Frontal cortex (tissue), 4 donors: ENCODE results near the gene PIK3C2A. TPM values are rescaled to one million over a fixed set of nuclear protein-coding genes. Genes with fewer than 3 reads are reported as not detected.
A peak's percentile ranks its signal among the peaks of the same experiment; 100 is the strongest.

ENCODE experiments used
- DNase-seq, 2 donors: peaks; one replicate each; pipeline ENCODE4 v3.0.0; 2012; ENCODE audit warnings: low spot score in 2 of 2
- FAIRE-seq: peaks from 2 replicates; lab custom pipeline; 2012; peaks lifted over from hg19 to GRCh38; lab: Jason Lieb, UNC
- total RNA-seq: library from RNA; depleted of rRNA; stranded (reverse); fragments of >200 nt; gene quantifications from one replicate; pipeline ENCODE4 v1.2.3, GENCODE V29; 2014
- donor health status: control.
- donor health status: control.
- donor health status: control.

Gene PIK3C2A
- total RNA-seq, 1 donor from 2014 or later: 37.9 TPM

DNA sequence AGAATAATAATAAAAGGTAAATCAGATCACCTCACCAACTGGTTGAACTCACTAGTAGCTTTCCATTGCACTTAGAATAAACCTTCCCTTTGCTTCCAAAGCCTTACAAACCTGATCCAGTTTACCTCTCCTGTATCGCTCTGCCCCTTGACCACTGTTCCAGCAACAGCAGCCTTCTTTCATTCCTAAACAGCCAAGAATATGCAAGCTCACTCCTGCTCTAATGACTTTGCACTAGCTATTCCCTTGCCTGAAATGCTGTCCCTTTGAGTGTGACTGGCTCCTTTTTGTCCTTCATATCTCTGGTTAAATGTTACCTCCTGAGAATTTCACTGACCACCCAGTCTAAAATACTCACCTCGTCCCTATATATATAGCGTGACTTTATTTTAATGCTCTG lies 9.6 kb upstream of the PIK3C2A start:
- FAIRE-seq (no peak), DNase-seq (no peak)

DNA sequence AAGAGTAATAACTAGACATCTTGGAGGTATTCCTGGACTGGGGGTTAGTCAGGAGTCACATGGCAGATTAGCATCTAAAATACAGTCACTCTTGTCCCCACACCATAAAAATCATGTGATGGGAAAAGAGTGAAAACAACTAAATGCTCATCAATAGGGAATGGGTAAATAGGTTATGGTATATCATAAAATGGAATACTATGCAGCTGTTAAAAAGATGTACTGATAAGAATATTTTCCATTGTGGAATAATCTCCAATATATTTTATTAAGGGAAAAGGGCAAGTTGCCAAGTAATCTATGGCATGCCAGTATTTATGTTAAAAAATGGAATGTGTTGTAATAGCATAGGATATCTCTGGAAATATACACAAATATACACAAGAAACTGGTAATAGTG lies 6.6 kb upstream of the PIK3C2A start:
- FAIRE-seq (no peak), DNase-seq (no peak)

DNA sequence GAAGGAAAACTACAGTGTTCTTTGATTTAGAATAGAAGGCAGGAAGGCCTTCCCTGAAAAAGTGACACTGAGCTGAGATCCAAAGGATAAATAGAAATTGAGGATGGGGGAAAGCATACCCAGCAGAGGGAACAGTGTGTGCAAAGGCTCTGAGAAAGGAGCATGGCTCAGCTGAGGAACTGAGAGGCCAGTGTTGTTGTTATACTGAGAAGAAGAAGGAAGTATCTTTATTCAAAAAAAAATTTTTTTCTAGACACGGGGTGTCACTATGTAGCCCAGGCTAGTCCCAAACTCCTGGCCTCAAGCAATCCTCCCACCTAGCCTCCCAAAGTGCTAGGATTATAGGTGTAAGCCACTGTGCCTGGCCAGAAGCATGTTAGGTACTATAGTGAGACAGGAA lies 3.5 kb upstream of the PIK3C2A start:
- DNase-seq: no peak
- FAIRE-seq: no peak

DNA sequence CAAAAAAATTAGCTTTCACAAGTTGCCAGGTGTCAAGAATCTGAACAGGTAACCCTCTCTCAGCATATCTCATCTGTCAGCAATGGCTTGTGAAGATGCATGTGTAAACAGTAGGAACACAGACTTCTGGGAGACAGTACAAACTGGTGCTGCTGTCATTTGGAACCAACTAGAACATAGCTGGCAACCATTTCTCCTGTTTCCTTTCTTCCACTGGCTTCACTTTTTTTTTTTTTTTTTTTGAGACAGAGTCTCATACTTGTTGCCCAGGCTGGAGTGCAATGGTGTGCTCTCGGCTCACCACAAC lies 2.1 kb upstream of the PIK3C2A start:
- DNase-seq (no peak), FAIRE-seq (no peak)

DNA sequence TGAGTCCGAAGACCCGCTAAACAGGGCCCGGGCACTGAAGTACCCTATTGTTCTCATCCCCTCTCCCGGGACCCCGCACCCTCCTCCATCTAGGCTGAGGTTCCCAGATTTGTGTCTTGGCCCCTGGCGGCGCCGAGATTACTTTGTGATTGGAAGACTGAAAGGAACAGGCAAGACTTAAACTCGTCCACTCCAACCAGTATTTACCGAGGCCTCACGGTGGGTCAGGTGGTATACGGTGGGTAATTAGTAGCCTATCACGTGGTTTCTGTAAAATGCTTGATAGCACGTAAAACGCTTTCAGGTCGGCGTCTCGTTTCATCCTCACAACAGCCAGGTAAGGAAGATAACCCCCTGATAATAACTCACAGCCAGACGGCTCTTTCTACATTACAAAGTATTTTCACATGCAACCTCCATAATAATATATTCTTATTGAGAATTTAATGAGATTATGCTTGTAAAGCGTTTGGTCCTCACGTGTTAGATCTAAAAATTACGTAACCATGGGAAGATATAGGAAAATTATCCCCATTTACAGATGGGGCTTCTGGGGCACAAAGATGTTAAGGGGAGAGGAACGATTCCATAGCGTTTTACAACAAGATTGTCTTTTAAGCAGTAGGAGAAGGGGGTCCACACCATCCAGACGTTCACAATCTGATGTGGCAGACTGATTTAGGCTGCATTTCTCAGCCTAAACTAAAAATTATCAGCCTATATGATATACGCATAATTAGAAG lies 642 bp upstream of the PIK3C2A start:
- FAIRE-seq (no peak), DNase-seq (peak in 1 of 2 donors; percentile 36)

DNA sequence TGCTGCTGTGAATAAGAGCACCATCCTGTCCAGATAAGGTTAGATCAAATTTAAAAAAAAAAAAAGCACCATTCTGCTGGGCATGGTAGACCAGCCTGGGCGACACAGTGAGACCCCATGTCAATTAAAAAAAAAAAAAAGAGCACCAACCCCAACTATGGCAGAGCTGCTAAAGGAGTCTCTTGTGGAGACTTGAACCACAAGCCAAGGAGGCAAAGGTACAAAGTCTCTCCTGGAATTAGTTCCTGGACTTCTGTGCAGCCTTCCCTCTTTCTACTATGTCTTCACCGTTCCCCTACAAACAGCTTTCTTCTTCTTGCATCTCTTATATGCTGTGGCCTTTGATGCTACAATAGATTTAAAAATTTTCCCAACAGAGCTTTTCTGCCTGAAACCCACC lies 1.3 kb downstream of the PIK3C2A start:
- DNase-seq: no peak
- FAIRE-seq: no peak

DNA sequence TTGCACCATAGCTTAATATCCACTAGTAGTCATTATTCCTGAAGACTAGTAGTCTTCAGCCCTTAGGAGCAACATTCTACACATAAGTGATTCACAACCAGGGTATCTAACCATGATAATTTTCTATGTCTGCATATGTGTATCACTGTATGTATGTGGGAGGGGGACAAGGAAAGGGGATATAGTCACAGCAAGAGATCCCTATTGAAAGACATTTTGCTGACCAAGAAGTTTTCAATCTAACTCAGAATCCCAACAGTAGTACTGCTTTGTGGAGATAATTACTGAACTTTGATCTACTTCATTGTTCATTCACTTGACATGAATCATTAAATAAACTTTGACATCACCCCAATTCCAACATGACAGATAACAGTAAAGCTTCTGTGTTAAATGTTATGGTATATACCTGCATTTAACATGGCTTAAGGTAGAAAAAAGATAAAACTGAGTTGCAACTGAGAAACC lies 10.3 kb downstream of the PIK3C2A start:
- no peak for FAIRE-seq
- DNase-seq: no peak

DNA sequence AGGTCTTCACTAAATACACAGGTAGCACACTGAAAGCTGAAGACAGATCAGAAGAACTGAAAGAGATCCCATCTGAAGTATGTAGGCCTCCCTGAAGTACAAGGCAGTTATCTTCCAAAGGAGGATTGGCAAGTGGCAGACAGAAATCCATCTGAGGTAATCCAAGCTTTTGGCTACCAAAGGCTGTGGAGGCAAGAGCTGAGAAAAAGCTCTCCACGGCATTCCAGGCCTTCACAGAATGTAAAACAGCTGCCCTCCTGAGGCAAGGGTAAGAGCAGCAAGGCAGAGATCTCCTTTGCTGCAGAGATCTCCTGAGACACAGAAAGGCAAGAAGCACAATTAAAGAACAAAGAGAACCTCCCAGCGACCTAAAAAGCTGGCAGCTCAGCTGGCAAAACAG lies 19.1 kb downstream of the PIK3C2A start:
- FAIRE-seq: no peak
- no peak for DNase-seq

DNA sequence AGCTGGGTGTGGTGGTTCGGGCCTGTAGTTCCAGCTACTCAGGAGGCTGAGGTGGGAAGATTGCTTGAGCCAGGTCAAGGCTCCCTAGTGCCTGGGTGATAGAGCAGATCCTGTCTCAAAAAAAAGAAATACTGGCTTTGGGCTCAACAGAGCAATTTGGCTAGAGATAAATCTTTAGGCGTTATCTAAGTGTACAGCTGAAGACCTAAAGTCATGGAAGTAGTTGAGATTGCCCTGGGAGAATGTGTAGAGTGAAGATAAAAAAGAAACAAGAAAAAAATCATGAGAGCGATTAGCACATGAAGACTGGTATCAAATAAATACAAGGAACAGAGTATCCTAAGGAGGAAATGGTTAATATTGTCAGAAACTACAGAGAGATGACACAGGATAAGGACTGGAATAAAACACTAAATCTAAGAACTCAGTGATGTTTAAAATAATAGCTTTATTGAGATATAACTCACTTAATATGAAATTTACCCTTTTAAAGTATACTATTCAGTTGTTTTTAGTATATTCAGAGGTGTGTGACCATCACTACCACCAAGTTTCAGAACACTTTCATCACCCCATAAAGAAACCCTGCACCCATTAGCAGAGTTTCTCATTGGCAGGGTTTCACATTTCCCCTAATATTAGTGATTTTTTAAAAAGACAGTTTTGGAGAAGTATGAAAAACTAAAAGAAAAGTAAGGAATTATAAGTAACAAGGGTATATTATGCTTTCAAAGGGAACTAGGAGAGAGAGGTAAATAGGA lies 20.7 kb downstream of the PIK3C2A start:
- DNase-seq (no peak), FAIRE-seq (no peak)

DNA sequence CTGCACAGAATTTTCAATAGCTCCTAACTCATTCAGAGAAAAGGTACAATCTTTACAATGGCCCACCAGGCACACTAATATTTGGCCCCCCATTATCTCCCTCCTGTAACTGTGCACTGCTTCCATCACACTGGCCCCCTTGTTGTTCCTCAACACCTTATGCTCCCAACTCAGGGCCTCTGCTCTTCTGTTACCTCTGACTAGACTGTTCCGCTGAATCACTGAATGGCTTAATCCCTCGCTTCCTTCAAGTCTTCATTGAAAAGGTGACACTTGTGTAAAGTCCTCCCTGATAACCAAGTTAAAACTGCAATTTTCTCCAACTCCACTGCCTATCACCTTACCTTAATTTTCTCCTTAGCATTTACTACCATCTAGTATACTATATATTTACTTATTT lies 21.8 kb downstream of the PIK3C2A start:
- DNase-seq: no peak
- no peak for FAIRE-seq

DNA sequence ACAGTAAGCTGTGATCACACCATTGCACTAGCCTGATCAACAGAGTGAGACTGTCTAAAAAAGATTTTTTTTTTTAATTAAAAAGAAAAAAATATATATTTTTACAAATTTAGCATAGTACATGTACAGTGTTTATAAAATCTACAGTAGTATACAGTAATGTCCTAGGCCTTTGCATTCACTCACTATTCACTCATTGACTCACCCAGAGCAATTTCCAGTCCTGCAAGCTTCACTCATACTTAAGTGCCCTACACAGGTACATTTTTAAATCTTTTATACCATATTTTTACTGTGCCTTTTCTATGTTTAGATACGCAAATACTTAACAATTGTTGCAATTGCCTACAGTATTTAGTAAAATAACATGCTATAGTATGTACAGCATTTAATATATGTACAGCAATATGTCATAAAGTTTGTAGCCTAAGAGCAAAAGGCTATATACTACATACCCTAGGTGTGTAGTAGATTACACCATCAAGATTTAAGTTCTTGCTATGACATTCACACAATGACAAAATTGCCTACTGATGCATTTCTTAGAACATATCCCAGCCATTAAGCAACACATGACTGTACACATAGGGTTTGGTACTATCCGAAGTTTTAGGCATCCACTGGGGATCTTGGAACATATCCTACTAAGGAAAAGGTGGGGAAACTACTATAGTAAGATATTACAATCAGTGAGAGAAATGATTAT lies 22.8 kb downstream of the PIK3C2A start:
- FAIRE-seq: no peak

DNA sequence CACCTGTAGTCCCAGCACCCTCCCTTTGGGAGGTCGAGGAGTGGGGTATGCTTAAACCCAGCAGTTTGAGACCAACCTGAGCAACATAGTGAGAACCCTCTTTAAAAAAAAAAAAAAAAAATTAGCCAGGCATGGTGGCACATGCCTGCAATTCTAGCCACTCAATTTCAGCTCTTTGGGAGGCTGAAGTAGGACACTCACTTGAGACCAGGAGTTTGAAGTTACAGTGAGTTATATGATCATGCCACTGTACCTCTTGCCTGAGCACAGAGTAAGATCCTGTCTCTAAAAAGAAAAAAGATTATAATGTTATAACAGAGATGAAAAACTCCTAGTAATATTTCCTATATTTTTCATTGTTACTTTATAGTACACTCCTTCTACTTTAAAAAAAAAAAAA lies 23.9 kb downstream of the PIK3C2A start:
- no peak for FAIRE-seq
- DNase-seq: no peak

More for the DNA sequence above, 22.8 kb downstream of the PIK3C2A start:
- DNase-seq: no peak

DNA sequence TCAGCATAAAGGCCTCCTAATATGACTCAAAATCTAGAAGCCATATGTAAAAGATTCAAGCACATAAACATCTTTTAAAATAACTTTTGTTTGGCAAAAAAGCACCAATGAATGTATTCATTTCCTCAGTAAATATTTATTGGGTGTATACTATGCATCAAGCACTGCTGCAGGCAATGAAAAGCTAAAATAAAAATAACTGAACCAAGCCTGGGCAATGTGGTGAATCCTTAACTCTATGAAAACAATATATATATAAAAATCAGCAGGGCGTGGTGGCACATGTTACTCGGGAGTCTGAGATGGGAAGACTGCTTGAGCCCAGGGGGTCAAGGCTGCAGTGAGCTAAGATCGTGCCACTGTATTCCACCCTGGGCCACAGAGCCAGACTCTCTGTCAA lies 27.8 kb downstream of the PIK3C2A start:
- FAIRE-seq (no peak), DNase-seq (no peak)

DNA sequence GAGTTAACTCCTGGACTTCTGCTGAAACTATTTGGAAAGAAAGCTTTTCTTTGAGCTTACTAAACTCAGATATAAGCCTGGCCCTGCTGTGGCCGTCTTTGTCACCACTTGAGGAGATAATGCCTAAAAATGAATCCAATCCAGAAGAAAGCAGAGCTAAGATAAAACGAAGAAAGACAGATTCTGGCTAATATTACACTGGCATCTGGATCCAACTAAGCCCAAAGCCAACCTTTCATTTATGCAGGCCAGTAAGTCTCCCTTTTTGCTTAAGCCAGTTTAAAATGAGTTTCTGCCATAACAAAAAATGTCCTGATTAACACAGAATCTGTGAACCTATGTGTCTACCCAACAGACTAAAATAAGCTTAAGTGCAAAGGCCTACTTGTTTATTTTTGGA lies 34.5 kb downstream of the PIK3C2A start:
- FAIRE-seq (no peak), DNase-seq (no peak)

DNA sequence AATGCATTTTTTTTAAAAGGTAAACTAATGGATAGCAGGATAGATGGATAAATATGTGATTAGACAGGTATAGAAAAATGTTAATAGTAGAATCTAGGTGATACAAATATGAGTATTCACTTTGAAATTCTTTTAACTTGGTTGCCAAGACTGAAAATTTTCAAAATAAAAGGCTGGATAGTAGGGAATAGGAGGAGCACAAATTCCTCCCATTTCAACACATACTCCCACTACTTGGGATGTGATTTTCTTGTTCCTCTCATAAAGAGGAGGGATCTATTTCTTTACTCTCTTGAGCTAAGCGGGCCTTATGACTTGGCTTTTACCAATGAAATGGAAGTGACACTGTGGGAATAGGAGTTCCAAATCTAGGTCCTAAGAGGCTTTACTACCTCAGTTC lies 35.9 kb downstream of the PIK3C2A start:
- DNase-seq: no peak
- FAIRE-seq: no peak

DNA sequence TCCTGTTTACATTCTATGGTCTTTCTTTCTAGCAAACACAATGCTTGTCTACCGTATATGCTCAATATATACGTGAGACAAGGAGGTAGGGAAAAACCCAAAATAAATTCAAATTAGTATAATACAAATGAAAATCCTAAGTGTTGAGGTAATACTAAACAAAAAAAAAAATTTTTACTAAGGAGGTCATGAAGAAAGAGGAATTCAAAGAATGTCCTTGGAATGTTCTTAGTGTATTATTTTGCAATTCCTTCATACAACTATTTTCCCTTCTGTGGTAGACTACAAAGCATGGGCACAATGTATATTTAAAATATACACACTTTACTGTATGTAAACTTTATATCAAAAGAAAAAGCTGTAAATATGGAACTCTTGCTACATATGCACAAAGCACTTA lies 36.4 kb downstream of the PIK3C2A start:
- FAIRE-seq: no peak

DNA sequence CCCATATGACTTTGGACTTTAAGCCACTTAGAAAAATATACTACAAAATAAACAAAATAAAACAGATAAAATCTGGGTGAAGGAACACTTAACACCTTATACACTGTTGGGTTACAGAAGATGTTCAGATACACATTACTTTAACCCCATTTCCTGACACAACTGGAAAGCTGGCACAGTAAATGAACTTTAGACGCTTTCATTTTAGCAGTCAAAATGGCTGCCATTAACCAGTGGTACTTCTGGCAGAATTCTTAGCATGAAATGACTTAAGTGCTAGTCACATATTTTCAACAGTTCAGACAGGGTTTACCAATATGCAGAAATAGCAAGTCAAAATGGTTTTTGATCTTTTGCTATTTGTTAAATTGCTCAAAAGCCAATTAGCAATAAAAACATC lies 37.9 kb downstream of the PIK3C2A start:
- FAIRE-seq (no peak), DNase-seq (no peak)

More for the DNA sequence above, 36.4 kb downstream of the PIK3C2A start:
- no peak for DNase-seq

DNA sequence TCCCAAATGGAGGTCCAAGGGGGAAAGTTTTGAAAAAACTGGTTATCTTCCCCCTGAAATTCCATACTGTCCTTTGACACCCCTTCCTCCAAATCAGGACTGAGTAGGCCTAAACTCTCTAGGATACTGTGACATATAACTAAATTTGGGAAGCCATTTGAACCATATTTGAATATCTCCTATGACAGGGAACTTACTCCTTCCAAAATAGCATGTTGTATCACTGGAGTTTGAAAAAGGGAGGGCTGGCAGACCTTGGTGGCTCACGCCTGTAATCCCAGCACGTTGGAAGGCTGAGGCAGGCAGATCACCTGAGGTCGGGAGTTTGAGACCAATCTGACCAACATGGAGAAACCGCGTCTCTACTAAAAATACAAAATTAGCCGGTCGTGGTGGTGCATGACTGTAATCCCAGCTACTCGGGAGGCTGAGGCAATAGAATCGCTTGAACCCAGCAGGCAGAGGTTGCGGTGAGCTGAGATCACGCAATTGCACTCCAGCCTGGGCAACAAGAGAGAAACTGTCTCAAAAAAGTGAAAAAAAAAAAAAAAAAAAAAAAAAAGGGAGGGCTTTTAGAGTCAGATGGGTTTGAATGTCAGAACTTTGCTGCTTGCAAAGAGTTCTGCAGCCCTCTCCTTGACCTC lies 42.4 kb downstream of the PIK3C2A start:
- DNase-seq (no peak), FAIRE-seq (no peak)

DNA sequence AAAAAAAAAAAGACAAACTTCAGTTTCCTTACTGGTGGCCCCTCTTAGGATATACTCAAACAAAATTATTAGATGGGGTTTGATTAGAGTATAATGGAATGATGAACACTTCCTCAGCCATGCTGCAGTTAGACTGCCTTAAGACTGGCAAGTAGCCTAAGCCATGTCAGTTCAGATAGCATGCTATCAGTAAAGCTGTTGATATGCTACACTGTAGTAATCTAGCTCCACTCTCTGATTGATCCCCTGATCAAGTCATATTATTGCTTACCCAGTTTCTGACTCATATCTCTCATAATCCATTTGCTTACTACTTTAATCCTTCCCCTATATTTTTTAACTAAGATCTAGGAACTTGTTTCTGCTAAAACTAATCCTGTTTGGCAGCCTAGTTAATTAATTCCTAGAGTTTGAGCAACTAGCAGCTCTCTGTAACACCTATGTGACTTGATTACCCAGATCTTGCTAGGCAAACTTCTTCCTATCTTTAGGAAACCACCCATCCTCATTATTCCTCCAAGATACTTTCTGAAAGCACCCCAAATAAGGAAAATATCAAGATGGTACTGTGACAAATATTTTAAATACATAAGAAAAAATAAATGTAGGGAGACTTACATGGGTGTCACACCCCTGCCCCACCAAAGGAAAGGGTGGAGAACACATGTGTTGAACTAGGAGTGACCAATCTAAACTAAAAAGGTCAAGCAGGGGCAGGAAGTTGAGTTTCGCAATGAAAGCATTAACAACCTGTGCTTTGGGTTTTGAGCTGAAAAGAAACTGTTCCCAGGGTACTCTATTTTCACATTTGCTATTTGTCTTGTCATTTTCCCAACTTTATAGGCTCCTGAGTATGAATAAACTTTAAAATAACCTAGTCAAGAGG lies 43.2 kb downstream of the PIK3C2A start:
- FAIRE-seq (no peak), DNase-seq (no peak)

DNA sequence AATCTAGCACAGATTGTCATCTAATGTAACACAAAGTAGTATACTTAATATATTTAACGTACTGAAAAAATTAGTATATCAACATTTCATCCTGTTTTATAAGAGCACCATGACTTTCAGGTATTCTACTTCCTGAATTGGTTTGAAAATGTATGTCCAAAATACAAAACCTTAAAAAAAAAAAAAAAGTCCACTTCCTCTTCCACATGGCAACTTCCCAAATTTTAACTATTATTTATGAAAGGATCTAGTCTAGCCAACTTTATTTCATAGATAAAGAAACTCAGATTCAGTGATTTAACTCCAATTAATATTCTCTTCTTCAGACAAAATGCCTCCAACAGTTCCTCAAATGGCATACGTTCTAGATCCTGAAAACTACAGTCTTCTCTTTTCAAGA lies 44.0 kb downstream of the PIK3C2A start:
- FAIRE-seq (no peak), DNase-seq (no peak)
